GM19397 (cell line): ENCODE data around the gene DEDD2.

Experiments
- ATAC-seq: cut with Tn5 transposase; IDR thresholded peaks from one replicate; pipeline ENCODE4 v1.9.1; 2021; ENCODE audit warnings: mild to moderate bottlenecking, moderate library complexity; ENCODE audit not compliant: unreplicated experiment

The DEDD2 gene

GRCh38 chr19:42249149-42249750 is 31.8 kb upstream of the DEDD2 start:
- ATAC-seq, result no peak

GRCh38 chr19:42248270-42249148 is 31.0 kb upstream of the DEDD2 start:
- no peak for ATAC-seq

- no peak for ATAC-seq
Observed at GRCh38 chr19:42247640-42248199, 30.2 kb upstream of the DEDD2 start.

- ATAC-seq, result no peak
Observed at GRCh38 chr19:42246922-42247639, 29.6 kb upstream of the DEDD2 start.

DNA sequence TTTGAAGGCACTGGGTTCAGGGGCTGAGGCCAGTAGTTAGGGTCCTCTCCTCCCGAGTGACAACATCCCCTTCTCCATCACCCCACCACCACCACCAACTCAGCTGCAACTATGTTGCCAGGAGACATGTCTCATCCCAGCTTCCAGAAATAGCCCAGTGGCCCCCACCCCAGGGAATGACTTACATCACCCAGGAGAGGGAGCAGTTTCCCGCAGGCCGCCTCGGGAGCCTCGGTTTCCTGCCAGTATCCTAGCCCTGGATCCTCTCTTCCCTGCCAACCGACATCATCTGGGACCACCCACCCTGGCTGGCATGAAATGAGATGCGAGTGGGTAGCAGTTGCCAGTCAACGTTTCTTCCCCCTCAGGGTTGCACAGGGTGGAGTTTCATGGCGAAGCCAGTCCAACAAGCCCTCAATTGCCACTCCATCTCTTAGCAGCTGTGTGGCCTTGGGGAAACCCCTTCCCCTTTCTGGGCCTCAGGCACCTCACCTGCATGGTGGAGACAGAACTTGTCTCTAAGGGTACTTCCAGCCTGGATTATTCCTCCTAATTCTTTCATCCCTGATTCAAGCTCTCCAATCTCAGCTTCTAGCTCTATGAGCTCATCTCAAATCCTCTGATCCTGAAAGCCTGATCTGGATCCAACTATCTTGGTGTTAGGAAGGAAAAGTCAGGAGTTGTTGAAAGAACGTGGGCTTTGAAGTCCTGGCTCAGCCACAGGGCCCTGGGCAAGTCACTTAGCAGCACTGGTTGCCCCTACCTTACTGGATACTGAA is 28.9 kb upstream of the DEDD2 start:
- ATAC-seq, result no peak

DNA sequence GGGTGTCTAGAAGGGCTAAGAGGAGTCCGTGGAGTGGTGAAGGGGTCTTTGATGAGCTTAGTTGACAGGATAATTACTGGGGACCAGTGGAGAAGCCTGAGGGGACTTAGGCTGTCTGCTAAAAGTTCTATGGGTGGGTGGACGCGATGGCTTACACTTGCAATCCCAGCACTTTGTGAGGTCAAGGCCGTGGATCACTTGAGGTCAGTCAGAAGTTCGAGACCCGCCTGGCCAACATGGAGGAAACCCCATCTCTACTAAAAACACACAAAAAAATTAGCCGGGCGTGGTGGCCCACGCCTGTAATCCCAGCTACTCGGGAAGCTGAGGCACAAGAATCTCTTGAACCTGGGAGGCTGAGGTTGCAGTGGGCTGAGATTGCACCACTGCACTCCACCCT is 27.8 kb upstream of the DEDD2 start:
- ATAC-seq, result no peak

GRCh38 chr19:42244347-42245220 is 27.1 kb upstream of the DEDD2 start:
- ATAC-seq, result peak; percentile 33

GRCh38 chr19:42242512-42243409 is 25.3 kb upstream of the DEDD2 start, which contains the start of gene GSK3A:
Gene GSK3A, minus strand, starts transcription at chr19:42242602. Its CDS starts 137 bp downstream, at chr19:42242465.
- ATAC-seq, result peak; percentile 62

- peak; percentile 7 for ATAC-seq
Observed at GRCh38 chr19:42242069-42242511, 24.6 kb upstream of the DEDD2 start.

DNA sequence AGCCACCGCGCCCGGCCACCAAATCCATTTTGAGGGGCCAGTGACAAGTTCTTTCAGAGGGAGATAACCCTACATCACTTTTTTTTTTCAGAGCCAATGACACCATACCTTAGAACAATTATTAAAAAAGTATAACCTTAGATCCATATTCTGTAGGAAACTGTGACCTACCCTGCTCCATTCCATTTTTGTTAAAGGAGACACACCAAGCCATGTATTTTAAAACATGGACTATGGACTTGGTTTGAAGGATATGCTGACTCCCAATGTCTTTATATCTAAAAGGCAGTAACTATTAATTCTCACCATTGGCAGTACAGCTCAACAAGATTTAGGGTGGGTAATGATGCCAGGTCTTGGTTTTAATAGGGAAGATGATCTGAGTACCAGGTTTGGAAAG is 23.8 kb upstream of the DEDD2 start:
- ATAC-seq, result no peak

- ATAC-seq, result no peak
Observed at GRCh38 chr19:42239544-42240220, 22.2 kb upstream of the DEDD2 start.

DNA sequence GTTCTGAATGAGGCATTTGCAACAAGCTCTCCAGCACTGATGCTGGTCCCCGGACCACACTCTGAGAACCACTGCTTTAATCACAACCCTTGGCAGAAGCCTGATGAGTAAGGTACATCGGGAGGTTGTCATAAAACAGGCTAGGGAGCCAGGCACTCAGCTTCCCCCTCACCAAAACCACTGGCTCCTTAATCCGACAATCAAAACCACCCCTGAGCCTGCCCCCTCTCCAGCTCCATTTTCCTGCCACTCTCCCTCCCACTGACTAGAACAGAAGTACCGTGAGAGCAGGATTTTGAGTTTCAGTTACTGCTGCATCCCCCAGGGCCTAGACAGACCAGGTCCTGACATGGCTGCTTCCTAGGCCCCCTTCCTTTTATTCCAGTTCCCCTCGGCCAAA is 17.7 kb upstream of the DEDD2 start:
- no peak for ATAC-seq

- no peak for ATAC-seq
Observed at GRCh38 chr19:42234364-42234763, 16.9 kb upstream of the DEDD2 start.

DNA sequence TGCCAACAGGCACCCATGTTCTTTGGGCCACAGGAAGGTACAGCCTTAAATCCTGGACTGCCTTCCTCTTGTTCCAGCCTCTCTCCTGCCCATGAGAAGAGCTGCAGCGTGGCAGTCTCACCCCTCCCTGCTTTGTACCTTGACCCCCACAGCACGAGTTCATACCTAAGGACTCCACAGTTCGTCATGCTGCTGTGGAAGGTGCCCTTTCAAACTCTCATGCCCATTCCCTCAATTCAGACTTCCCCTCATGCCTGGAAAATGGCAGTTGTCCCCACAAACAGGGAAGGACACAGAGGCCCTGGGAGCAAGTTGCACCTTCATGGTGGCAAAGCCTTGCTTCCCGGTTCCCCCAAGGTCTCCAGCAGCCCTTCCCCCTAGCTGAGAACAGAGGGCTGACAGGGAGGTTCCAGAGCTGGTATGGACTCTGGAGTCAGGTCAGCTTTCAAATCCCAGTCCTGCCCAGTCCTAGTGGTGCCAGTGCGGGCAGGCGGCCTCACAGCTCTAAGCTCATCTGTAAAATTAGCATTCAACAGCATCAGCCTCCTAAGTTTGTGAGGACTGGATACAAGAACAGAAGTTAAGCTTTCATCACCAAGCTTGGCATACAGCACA is 16.3 kb upstream of the DEDD2 start:
- no peak for ATAC-seq

GRCh38 chr19:42233106-42233505 is 15.6 kb upstream of the DEDD2 start:
- no peak for ATAC-seq

DNA sequence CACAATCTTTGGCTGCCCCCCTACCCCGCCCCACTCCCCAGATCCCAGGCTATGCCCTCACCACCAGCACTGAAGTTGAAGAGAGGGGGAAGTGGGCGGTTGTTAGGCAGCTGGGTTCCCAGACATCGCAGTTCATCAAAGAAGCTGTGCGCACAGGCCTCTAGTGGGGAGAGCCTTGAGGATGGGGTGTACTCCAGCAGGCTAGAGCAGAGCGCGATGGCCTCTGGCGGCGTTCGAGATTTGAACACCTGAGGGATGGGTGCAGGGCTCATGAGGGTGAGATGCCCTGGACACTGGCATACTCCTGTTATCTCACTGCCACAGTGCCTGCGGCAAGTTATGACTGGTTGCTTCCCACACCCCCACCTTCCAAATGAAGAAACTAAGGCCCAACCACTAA is 15.0 kb upstream of the DEDD2 start:
- no peak for ATAC-seq

GRCh38 chr19:42230571-42230970 is 13.1 kb upstream of the DEDD2 start:
- no peak for ATAC-seq
